SJCRH30 (cell line): ENCODE data around the gene GEMIN2. TPM values are rescaled to one million over a fixed set of nuclear protein-coding genes. Genes with fewer than 3 reads are reported as not detected.
"Not testable (repeated sequence)": the region's sequence is repeated elsewhere in the genome, so short reads cannot be mapped to it uniquely, and the experiment has no call there.

ENCODE experiments used
- DNase-seq, 2 experiments: peaks; one replicate each; pipeline ENCODE4 v3.0.0-alpha.2; 2015 to 2020
- H3K27ac ChIP-seq: fragments of 250-450 bp; sonication (Bioruptor Pico); 2 replicates; pipeline ENCODE4 v1.5.1; 2020; ENCODE audit warnings: mild to moderate bottlenecking, moderate library complexity
- H3K27me3 ChIP-seq: fragments of 250-450 bp; sonication (Bioruptor Pico); 2 replicates; pipeline ENCODE4 v1.5.1; 2020; ENCODE audit warnings: mild to moderate bottlenecking, moderate library complexity
- H3K36me3 ChIP-seq: fragments of 250-450 bp; sonication (Bioruptor Pico); 2 replicates; pipeline ENCODE4 v1.5.1; 2020; ENCODE audit warnings: mild to moderate bottlenecking, moderate library complexity
- H3K4me1 ChIP-seq: fragments of 250-450 bp; sonication (Bioruptor Pico); 2 replicates; pipeline ENCODE4 v1.5.1; 2020; ENCODE audit warnings: mild to moderate bottlenecking, moderate library complexity
- H3K4me3 ChIP-seq: fragments of 250-450 bp; sonication (Bioruptor Pico); 2 replicates; pipeline ENCODE4 v1.5.1; 2020; ENCODE audit warnings: mild to moderate bottlenecking, moderate library complexity
- H3K9me3 ChIP-seq: fragments of 250-450 bp; sonication (Bioruptor Pico); replicated peaks from 2 replicates; pipeline ENCODE4 v1.5.1; 2020; ENCODE audit warnings: mild to moderate bottlenecking, moderate library complexity
- total RNA-seq: library from RNA; depleted of rRNA; stranded (reverse); fragments of >200 nt; shearing (Covaris generic); gene quantifications from 2 replicates; pipeline ENCODE4 v1.2.3, GENCODE V29; 2014; rRNA removed

The GEMIN2 gene, protein sequence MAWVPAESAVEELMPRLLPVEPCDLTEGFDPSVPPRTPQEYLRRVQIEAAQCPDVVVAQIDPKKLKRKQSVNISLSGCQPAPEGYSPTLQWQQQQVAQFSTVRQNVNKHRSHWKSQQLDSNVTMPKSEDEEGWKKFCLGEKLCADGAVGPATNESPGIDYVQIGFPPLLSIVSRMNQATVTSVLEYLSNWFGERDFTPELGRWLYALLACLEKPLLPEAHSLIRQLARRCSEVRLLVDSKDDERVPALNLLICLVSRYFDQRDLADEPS
- 60.0 and 73.6 TPM in 2 replicates for total RNA-seq

DNA sequence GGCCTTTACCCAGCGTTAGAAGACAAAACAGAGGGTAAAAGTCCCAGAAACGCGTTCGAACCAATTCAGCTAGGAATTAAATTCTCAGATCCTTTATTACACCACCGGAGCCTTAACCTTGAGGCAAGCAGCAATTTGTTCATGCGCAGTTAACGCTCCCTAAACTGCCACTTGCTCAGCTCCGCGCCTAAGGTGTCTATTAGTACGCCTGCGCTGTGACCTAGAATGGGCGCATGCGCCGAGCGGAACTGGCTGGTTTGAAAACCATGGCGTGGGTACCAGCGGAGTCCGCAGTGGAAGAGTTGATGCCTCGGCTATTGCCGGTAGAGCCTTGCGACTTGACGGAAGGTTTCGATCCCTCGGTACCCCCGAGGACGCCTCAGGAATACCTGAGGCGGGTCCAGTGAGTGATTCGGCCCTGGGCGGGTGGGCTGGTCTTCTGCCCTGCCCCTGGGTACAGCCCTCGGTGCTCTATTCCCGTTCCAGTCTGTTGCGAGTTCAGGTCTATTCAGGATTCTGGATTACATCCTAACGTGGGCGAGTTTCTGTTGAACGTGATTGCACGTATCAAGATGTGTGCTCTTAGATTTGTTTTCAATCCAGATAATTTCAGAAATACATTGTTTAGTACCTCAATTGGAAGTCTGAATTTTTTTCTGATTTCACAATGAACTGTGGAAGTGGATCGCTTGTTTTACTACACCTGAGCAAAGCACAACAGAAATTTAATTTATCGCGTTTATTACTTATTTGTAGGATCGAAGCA, at the start of gene GEMIN2:
TSS of gene GEMIN2 (plus strand) at position 251 of the 766 bp plus-strand sequence. CDS start at position 267, 16 bp downstream.
- H3K4me1 ChIP-seq, result no peaks in the 10 kb centered on the region
- H3K27ac ChIP-seq, result peak within 1 kb of the TSS; percentile 35
- DNase-seq, result peak; percentile 95 to 98

DNA sequence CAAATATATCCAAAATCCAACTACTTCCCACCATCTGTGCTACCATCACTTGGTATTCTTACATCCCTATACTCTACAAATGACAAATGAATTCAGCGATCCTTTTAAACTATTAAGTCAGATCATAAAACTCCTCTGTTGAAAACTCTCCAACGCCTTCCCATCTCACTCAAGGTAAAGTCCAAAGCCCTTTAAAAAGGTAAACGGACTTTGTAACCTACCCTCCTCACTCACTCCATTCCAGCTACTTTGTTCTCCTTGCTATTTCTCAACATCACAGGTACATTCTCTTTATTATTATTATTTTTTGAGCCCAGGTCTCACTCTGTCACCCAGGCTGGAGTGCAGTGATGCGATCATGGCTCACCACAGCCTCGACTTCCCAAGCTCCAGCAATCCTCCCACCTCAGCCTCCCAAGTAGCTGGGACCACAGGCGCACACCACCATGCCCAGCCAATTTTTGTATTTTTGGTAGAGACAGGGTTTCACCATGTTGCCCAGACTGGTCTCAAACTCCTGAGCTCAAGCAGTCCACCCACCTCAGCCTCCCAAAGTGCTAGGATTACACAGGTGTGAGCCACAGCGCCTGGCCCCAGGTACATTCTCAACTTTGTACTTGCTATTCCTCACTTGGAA, 44.8 kb upstream of the GEMIN2 start:
- not testable (repeated sequence) for DNase-seq, H3K4me3 ChIP-seq, H3K9me3 ChIP-seq, H3K27me3 ChIP-seq, H3K27ac ChIP-seq, H3K4me1 ChIP-seq
- H3K36me3 ChIP-seq, result peaks cover 68% of the 10 kb centered on the region

More for the DNA sequence above, at the start of gene GEMIN2:
- Histone ChIP-seq H3K36me3 (peaks cover 15% of the 10 kb centered on the region), H3K4me3 (peak within 1 kb of the TSS; percentile 88), H3K9me3 (no peaks in the 10 kb centered on the region), H3K27me3 (no peaks in the 10 kb centered on the region)

DNA sequence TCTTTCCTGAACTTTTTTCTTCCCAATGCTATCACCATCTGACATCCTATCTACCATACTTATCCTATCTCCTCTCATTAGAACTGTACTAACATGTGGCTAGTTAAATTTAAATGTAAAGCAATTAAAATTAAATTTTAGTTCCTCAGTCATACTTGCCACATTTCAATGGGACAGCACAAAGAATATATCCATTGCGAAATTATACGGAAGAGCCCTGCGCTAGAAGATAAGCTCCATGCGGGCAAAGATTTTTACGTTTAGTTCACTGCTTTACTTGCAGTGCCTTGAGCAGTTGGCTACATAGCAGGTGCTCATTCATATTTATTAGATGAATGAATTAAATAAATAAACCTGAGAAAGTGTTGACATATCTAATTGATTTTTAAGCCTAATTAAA, 44.2 kb upstream of the GEMIN2 start:
- no peak overlapping the region for H3K27ac ChIP-seq
- H3K36me3 ChIP-seq, result peaks cover 65% of the 10 kb centered on the region
- no peak overlapping the region for H3K4me3 ChIP-seq
- H3K27me3 ChIP-seq, result no peaks in the 10 kb centered on the region
- H3K9me3 ChIP-seq, result no peaks in the 10 kb centered on the region
- DNase-seq, result no peak
- H3K4me1 ChIP-seq, result no peaks in the 10 kb centered on the region

DNA sequence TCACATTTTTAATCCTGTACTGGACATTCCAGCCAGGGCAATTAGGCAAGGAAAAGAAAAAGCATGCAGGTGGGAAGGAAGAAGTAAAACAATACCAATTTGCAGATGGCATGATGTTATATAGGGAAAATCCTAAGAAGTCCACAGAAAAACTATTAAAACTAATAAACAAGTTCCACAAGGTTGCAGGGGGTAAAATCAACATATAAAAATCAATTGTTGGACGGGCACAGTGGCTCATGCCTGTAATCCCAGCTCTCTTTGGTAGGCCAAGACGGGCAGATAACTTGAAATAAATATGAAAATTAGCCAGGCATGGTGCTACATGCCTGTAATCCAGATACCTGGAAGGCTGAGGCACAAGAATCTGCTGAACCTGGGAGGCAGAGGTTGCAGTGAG, 43.0 kb upstream of the GEMIN2 start:
- Histone ChIP-seq H3K4me1 (no peaks in the 10 kb centered on the region), H3K27me3 (no peaks in the 10 kb centered on the region), H3K4me3 (no peak overlapping the region), H3K27ac (no peak overlapping the region), H3K36me3 (peaks cover 71% of the 10 kb centered on the region), H3K9me3 (no peaks in the 10 kb centered on the region)
- no peak for DNase-seq

DNA sequence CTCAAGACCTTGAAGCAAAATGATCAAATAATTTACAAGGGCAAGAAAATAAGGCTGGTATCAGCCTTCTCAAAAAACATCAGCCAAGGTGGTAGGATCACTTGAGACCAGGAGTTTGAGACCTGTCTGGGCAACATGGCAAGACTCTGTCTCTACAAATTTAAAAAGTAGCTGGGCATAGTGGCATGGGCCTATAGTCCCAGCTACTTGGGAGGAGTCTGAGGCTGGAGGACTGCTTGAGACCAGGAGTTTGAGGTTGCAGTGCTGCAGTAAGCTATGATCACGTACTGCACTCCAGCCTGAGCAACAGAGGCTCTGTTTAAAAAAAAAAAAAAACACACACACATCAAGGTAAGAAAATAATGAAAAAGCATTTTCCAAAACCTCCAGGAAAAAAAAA, 33.2 kb upstream of the GEMIN2 start:
- Histone ChIP-seq H3K36me3 (peaks cover 63% of the 10 kb centered on the region), H3K4me3 (no peak overlapping the region), H3K27ac (no peak overlapping the region), H3K27me3 (no peaks in the 10 kb centered on the region), H3K4me1 (no peaks in the 10 kb centered on the region), H3K9me3 (no peaks in the 10 kb centered on the region)
- DNase-seq, result no peak

DNA sequence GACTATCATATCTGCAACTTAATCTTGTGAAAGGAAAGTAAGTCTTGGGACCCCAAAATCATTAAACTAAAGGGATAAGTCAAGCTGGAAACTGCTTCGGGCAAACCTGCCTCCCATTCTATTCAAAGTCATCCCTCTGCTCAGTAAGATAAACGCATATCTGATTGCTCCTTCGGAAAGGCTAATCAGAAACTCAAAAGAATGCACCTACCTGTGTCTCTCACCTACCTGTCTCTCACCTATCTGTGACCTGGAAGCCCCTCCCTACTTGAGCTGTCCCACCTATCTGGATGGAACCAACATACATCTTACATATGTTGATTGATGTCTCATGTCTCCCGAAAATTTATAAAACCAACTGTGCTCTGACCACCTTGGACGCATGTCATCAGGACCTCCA, 31.0 kb upstream of the GEMIN2 start:
- Histone ChIP-seq H3K36me3 (peaks cover 70% of the 10 kb centered on the region), H3K27ac (no peak overlapping the region), H3K9me3 (no peaks in the 10 kb centered on the region), H3K27me3 (no peaks in the 10 kb centered on the region), H3K4me3 (no peak overlapping the region), H3K4me1 (no peaks in the 10 kb centered on the region)
- no peak for DNase-seq

DNA sequence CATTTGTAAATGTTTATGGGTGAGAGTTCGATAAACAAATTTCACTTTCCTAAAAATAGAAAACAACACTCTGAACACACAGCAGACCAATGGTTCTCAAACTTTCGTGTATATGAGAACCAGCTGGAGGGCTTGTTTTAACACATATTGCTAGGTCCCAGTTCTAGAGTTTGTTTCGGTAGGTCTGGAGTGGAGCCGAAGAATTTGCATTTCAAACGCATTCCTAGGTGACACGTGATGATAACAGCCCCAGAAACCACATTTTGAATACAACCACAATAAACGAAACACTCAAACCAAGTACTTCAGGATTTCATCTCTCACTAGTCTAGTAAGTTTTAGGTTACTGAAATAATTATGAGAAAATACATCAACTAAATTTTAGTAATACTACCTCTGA, 28.2 kb upstream of the GEMIN2 start:
- no peaks in the 10 kb centered on the region for H3K27me3 ChIP-seq
- peaks cover 75% of the 10 kb centered on the region for H3K36me3 ChIP-seq
- no peak overlapping the region; the same call in 1 of the 2 replicates for H3K27ac ChIP-seq
- H3K4me3 ChIP-seq, result no peak overlapping the region
- DNase-seq, result no peak
- H3K9me3 ChIP-seq, result no peaks in the 10 kb centered on the region
- H3K4me1 ChIP-seq, result no peaks in the 10 kb centered on the region

DNA sequence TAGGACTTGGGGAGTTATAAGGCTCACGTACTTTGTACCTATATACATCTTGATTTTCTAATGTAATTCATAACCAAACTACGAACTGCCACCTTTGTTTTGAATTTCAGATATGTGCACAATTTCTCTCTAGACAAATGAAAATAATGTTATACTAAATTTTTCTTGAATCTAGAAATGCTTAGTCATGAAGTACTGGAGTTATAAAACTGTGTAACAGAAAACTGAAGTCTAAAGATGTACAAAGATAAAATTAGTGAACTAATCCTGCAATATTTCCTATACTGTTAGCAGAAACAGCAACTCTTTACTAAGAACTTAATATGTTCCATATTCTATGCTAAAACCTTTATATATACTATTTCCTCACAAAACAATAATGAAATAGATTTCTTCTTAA, 26.6 kb upstream of the GEMIN2 start:
- Histone ChIP-seq H3K36me3 (peaks cover 76% of the 10 kb centered on the region), H3K4me1 (no peaks in the 10 kb centered on the region), H3K4me3 (no peak overlapping the region), H3K27me3 (no peaks in the 10 kb centered on the region), H3K9me3 (no peaks in the 10 kb centered on the region), H3K27ac (no peak overlapping the region)
- DNase-seq, result no peak

DNA sequence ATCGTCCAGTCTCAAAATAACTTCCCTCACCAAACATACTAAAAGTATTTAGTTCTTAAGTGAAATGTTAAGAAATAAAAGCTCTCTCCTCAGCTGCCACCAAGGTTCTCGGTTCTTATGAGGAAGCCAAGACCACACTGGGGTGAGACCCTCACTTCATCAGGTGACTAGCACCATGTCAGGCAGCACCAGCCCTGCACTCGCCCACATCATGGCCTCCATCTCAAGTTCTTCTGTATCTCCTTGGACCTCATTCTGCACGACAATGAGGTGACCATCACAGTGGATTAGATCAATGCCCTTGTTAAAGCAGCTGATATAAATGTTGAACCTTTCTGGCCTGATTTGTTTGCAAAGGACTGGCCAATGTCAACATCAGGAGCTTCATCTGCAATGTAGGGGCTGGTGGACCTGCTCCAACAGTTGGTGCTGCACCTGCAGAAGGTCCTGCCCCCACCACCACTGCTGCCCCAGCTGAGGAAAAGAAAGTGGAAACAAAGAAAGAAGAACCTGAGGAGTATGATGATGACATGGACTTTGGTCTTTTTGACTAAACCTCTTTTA, 23.5 kb upstream of the GEMIN2 start:
- Histone ChIP-seq H3K4me3 (no peak overlapping the region), H3K36me3 (peaks cover 82% of the 10 kb centered on the region), H3K27me3 (no peaks in the 10 kb centered on the region), H3K27ac (no peak overlapping the region), H3K4me1 (no peaks in the 10 kb centered on the region), H3K9me3 (no peaks in the 10 kb centered on the region)
- no peak for DNase-seq

DNA sequence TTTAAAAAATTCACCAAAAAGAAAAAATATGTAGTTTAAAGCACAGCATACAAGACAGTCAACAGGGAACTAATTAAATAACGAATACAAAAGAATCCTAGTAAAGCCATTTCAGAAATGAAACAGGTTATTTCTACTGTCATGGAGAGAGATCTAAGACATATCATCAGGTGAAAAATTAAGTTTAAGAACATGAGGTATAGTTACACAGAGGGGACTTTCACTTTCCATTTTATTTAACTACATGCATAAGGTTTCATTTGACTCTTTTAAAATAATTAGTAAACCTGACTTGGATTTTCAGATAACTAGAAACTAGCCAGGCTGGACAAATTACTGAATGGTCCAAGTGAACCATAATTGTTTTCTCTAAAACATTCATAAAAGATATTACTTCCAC, 22.4 kb upstream of the GEMIN2 start:
- Histone ChIP-seq H3K27me3 (no peaks in the 10 kb centered on the region), H3K4me3 (no peak overlapping the region), H3K4me1 (no peaks in the 10 kb centered on the region), H3K9me3 (no peaks in the 10 kb centered on the region), H3K36me3 (peaks cover 80% of the 10 kb centered on the region), H3K27ac (no peak overlapping the region)
- no peak for DNase-seq

DNA sequence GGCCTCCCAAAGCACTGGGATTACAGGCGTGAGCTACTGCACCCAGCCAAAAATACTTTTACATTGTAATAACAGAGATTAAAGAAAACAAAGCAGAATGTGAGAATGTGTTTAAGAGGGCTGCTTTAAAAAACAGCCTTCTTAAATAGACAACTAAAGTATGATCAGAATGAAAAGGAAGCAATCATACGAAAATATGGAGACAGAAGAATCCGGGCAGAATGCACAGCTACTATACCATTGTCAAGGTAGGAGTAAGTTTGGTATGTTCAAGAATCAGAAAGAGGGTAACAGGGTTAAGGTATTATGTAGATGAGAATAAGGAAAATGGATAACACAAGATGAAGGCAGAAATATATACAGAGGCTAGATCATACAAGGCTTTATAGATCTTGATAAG, 19.6 kb upstream of the GEMIN2 start:
- Histone ChIP-seq H3K9me3 (no peaks in the 10 kb centered on the region), H3K36me3 (peaks cover 63% of the 10 kb centered on the region), H3K4me3 (no peak overlapping the region), H3K27me3 (no peaks in the 10 kb centered on the region), H3K4me1 (no peaks in the 10 kb centered on the region), H3K27ac (no peak overlapping the region)
- DNase-seq, result no peak

DNA sequence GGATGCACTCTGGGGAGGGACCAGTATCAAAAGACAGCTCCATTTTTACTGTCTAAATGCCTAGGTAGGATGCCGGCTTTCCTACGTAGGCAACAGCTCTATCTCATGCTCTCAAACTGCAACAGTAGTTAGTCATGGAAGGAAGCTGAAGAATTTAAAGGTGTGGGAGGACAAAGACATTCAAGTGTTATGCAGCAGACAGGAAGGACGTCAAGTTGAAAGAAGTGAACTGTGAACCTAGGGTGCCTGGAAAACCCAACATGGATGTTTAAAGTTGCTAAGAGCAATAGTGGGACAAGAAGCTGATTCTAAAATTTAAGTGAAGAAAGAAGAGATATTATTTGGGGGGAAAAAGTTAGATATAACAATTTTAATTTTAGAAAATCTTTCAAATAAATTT, 17.0 kb upstream of the GEMIN2 start:
- Histone ChIP-seq H3K4me1 (peaks cover under 1% of the 10 kb centered on the region; the same call in 1 of the 2 replicates), H3K27ac (no peak overlapping the region), H3K36me3 (peaks cover 46% of the 10 kb centered on the region), H3K27me3 (no peaks in the 10 kb centered on the region), H3K4me3 (no peak overlapping the region), H3K9me3 (no peaks in the 10 kb centered on the region)
- DNase-seq, result no peak

DNA sequence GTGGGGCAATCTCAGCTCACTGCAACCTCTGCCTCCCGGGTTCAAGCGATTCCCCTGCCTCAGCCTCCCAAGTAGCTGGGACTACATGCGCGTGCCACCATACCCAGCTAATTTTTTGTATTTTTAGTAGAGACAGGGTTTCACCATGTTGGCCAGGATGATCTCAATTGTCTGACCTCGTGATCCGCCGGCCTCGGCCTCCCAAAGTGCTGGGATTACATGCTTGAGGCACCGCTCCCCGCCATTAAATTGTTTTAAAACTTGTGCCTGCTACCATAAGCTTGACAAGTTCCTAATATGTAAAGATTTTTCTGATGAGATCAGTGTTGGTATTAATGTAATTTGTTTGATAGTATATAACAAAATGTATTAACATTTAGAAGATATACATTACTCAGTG, 14.9 kb upstream of the GEMIN2 start:
- not testable (repeated sequence) for H3K4me1 ChIP-seq, DNase-seq, H3K27me3 ChIP-seq, H3K4me3 ChIP-seq, H3K27ac ChIP-seq, H3K9me3 ChIP-seq
- H3K36me3 ChIP-seq, result peaks cover 27% of the 10 kb centered on the region

DNA sequence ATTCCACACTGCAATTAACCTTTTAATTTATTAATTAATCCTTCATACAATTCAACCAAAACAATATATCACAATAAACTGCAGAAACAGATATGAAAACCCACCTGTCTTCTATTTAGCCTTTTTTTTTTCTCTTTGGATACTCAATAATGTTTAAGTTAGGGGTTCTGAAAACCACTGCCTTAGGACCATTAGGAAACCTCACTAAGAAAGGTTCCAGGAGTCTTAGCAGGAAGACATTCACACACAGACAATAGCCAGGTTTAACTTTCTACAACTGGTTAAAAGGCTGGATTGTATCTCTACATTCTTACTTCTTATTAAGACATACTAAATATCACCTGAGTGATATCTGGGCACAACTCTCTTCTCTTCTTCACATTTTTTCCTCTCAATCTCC, 14.4 kb upstream of the GEMIN2 start:
- Histone ChIP-seq H3K9me3 (no peaks in the 10 kb centered on the region), H3K36me3 (peaks cover 23% of the 10 kb centered on the region), H3K27ac (no peak overlapping the region), H3K27me3 (no peaks in the 10 kb centered on the region), H3K4me3 (no peak overlapping the region), H3K4me1 (peaks cover 3% of the 10 kb centered on the region; the same call in 1 of the 2 replicates)
- no peak for DNase-seq
